K562 (cell line): ENCODE data around the gene PRSS12. TPM values are rescaled to one million over a fixed set of nuclear protein-coding genes. Genes with fewer than 3 reads are reported as not detected.

Experiments
- ATAC-seq: fragments of 200-7000 bp; cut with Tn5 transposase; 3 replicates; pipeline ENCODE4 v1.9.1; 2020; ENCODE audit warnings: moderate library complexity
- BruUV-seq: library from RNA; stranded (reverse); fragments of 400-500 nt; replicated peaks from 2 replicates; lab custom pipeline; 2021; lab: Mats Ljungman, UMichigan
- CTCF ChIA-PET: fragments of 300-600 bp; formaldehyde crosslinking; extraction: SDS; loops from one replicate; lab custom pipeline; 2021; ENCODE audit warnings: low intra/inter-chr PET ratio; lab: Yijun Ruan, JAX
- POLR2A ChIA-PET: fragments of 300-600, 350-650 bp; sonication (Branson Sonifier 250); formaldehyde crosslinking; extraction: SDS; loops from one replicate; lab custom pipeline; 2021; ENCODE audit warnings: antibody characterized with exemption, inconsistent platforms; lab: Yijun Ruan, JAX
- DNase-seq, 4 experiments: peaks; one replicate each; pipeline versions ENCODE4 v3.0.0 to v3.0.0-alpha.2; 2011 to 2018; ENCODE audit warnings: low spot score in 3 of 4, mixed read lengths in 3 of 4; ENCODE audit errors: extremely low read depth in 1 of 4
- FAIRE-seq: peaks from 2 replicates; lab custom pipeline; 2011; peaks lifted over from hg19 to GRCh38; lab: Jason Lieb, UNC
- H2AFZ ChIP-seq: 2 replicates; pipeline ENCODE4 v1.6.0; 2011; ENCODE audit warnings: low read depth, low read length, control low read depth, inconsistent platforms
- H3K27ac ChIP-seq: fragments of 200-600 bp; 3 replicates; pipeline ENCODE4 v1.8.0; 2011; ENCODE audit warnings: low read depth, mild to moderate bottlenecking, control low read depth, inconsistent platforms, low read length, moderate library complexity, mixed read lengths; ENCODE audit errors: extremely low read depth
- H3K27me3 ChIP-seq, 2 experiments: fragments of 300-600 bp in 1 of 2; 2 replicates in 1 of 2; 3 replicates in 1 of 2; pipeline versions ENCODE4 v1.6.0 to v1.8.0; 2011; ENCODE audit warnings: inconsistent platforms in 2 of 2, low read length in 2 of 2, mild to moderate bottlenecking in 1 of 2, mixed read lengths in 1 of 2, moderate library complexity in 1 of 2; ENCODE audit not compliant: control insufficient read depth in 2 of 2, insufficient read depth in 2 of 2
- H3K36me3 ChIP-seq: fragments of 300-600 bp; 3 replicates; pipeline ENCODE4 v1.8.0; 2011; ENCODE audit warnings: mild to moderate bottlenecking, low read length, inconsistent platforms; ENCODE audit not compliant: control insufficient read depth, insufficient read depth
- H3K4me1 ChIP-seq, 2 experiments: fragments of 200-600 bp in 1 of 2; replicated peaks in 1 of 2; 2 replicates in 1 of 2; 3 replicates in 1 of 2; pipeline versions ENCODE4 v1.5.1 to v1.8.0; 2011; ENCODE audit warnings: inconsistent platforms in 2 of 2, low read length in 2 of 2, mild to moderate bottlenecking in 1 of 2, mixed read lengths in 1 of 2, moderate library complexity in 1 of 2; ENCODE audit not compliant: control insufficient read depth in 2 of 2, insufficient read depth in 2 of 2
- H3K4me2 ChIP-seq: 2 replicates; pipeline ENCODE4 v1.6.1; 2011; ENCODE audit warnings: low read length, control low read depth, inconsistent platforms, mixed read lengths; ENCODE audit not compliant: insufficient read depth
- H3K4me3 ChIP-seq: fragments of 200-600 bp; sonication (generic), shearing (Covaris generic); 2 replicates; pipeline ENCODE4 v1.5.1; 2016; ENCODE audit warnings: control low read depth, inconsistent platforms
- H3K79me2 ChIP-seq: fragments of 200-600 bp; 3 replicates; pipeline ENCODE4 v1.8.0; 2011; ENCODE audit warnings: low read length, inconsistent platforms; ENCODE audit not compliant: control insufficient read depth, insufficient read depth
- H3K9ac ChIP-seq, 2 experiments: 2 replicates each; pipeline versions ENCODE4 v1.6.0 to v1.6.1; 2011; ENCODE audit warnings: low read depth in 2 of 2, low read length in 2 of 2, control low read depth in 1 of 2, inconsistent platforms in 1 of 2, mild to moderate bottlenecking in 1 of 2, mixed read lengths in 1 of 2; ENCODE audit not compliant: insufficient read depth in 1 of 2
- H3K9me1 ChIP-seq: one replicate; pipeline ENCODE4 v1.6.0; 2011; ENCODE audit warnings: inconsistent platforms, mild to moderate bottlenecking, low read length, moderate library complexity; ENCODE audit not compliant: control insufficient read depth, insufficient read depth
- H3K9me3 ChIP-seq: replicated peaks from 2 replicates; pipeline ENCODE4 v1.5.1; 2011; ENCODE audit warnings: low read depth, low read length, inconsistent platforms; ENCODE audit not compliant: control insufficient read depth, insufficient read depth
- H4K20me1 ChIP-seq: replicated peaks from 2 replicates; pipeline ENCODE4 v1.6.1; 2011; ENCODE audit warnings: low read length, inconsistent platforms, mixed read lengths; ENCODE audit not compliant: control insufficient read depth, insufficient read depth
- HNRNPK ChIP-seq: fragments of 200-400 bp; formaldehyde crosslinking; IDR thresholded peaks from one replicate; pipeline ENCODE4 v1.6.1; 2018; ENCODE audit warnings: mild to moderate bottlenecking, low read depth, low read length; ENCODE audit not compliant: poor library complexity, severe bottlenecking
- IRF9 ChIP-seq: fragments of 450-650 bp; IDR thresholded peaks from 2 replicates; pipeline ENCODE4 v1.6.1; 2016; ENCODE audit warnings: missing biosample characterization, missing genetic modification characterization
- KAT2B ChIP-seq: IDR thresholded peaks from one replicate; pipeline ENCODE4 v1.6.1; 2012; ENCODE audit warnings: low read depth, mild to moderate bottlenecking, control low read depth, inconsistent platforms, low read length, moderate library complexity
- KLF1 ChIP-seq: fragments of 450-650 bp; IDR thresholded peaks from 2 replicates; pipeline ENCODE4 v1.6.1; 2016; ENCODE audit warnings: missing genetic modification characterization, missing compliant biosample characterization
- MAX ChIP-seq: sonication (generic); formaldehyde crosslinking; IDR thresholded peaks from 2 replicates; pipeline ENCODE4 v1.9.0; 2022; ENCODE audit warnings: mild to moderate bottlenecking, missing genetic modification reagents
- ZBTB17 ChIP-seq: fragments of 450-650 bp; formaldehyde crosslinking; IDR thresholded peaks from 2 replicates; pipeline ENCODE4 v1.4.0; 2020; ENCODE audit warnings: mild to moderate bottlenecking
- ZNF778 ChIP-seq: fragments of 450-650 bp; formaldehyde crosslinking; IDR thresholded peaks from 2 replicates; pipeline ENCODE4 v1.4.0; 2020; ENCODE audit warnings: mild to moderate bottlenecking, moderate library complexity
- WGBS: fragments of 100-300 bp; shearing (Covaris generic); methylation state at CpG from one replicate; pipeline ENCODE4 v1.1.6; 2016; ENCODE audit warnings: low coverage, mixed read lengths; ENCODE audit not compliant: insufficient coverage; ENCODE audit errors: missing lambda C conversion rate; 5-methylcytosine and 5-hydroxymethylcytosine counted together
- in situ Hi-C: fragments of 300-500 bp; cut with MboI; formaldehyde crosslinking; loops from 4 replicates; pipeline ENCODE4 v1.15.0; 2018; ENCODE audit warnings: inconsistent platforms, mixed read lengths
- intact Hi-C: fragments of 100-400 bp; cut with micrococcal nuclease; formaldehyde crosslinking; loops from 2 replicates; pipeline ENCODE4 v1.14.2; 2022
- polyA plus RNA-seq, 8 experiments: library from polyadenylated mRNA; depleted of rRNA in 4 of 8; stranded (reverse) in 5 of 8; unstranded in 3 of 8; fragments of >200 nt; fragmentation: Nextera tagmentation in 2 of 8; fragmentation: Illumina TruSeq in 1 of 8; extraction: Ambion mirVana in 2 of 8; extraction: Trizol in 1 of 8; gene quantifications; 2 replicates each; pipeline versions ENCODE4 v1.2.1 to v1.2.3, GENCODE V29; 2011 to 2014; ENCODE audit warnings: inconsistent platforms in 1 of 8, missing spikeins in 1 of 8
- total RNA-seq, 7 experiments: library from RNA; depleted of rRNA in 6 of 7; stranded (reverse); fragments of >200 nt in 6 of 7; fragmentation: Illumina TruSeq in 2 of 7; extraction: Trizol in 2 of 7; gene quantifications; 2 replicates each; pipeline versions ENCODE4 v1.2.1 to v1.2.3, GENCODE V29; 2011 to 2021; ENCODE audit warnings: low replicate concordance in 1 of 7

The PRSS12 gene
- total and polyA plus RNA-seq, 9 of the 15 experiments (the other 6 are each of a cell fraction or from before 2014, with no cell fraction given): 0.06 to 0.11 (median 0.09) TPM; not detected in 6

DNA sequence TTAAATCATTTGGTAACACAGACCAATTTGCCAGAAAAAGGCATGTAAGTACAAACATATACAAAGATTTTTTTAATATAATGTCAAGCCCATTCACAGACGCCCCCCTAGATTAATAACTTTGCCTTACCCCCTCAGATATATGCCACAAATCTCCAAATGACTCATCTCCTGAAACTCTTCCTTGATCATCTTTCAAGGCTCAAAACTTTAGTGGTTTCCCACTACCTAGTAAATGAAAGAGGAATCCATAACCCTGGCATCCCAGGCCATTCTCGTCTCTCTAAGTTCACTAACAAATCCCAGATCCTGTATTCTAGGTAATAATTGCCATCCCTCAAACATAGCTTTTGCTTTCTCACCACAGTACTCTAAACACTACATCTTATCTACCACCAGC lies 61.9 kb downstream of the PRSS12 start:
- Histone ChIP-seq H3K27me3 (no peaks in the 10 kb centered on the region), H3K4me1 (no peaks in the 10 kb centered on the region), H3K79me2 (no peaks in the 10 kb centered on the region), H3K4me2 (no peak overlapping the region), H3K9me3 (no peaks in the 10 kb centered on the region), H3K9me1 (no peaks in the 10 kb centered on the region), H3K27ac (no peak overlapping the region), H4K20me1 (no peaks in the 10 kb centered on the region), H3K36me3 (no peaks in the 10 kb centered on the region), H3K4me3 (no peak overlapping the region), H2AFZ (no peak overlapping the region), H3K9ac (no peak overlapping the region)
- FAIRE-seq: no peak
- intact Hi-C loops (no loop called here), in situ Hi-C loops (loop anchor here (25.0 kb wide), 1 partner anchor 396 kb away; the partner anchor contains the start of gene METTL14)
- WGBS: 0% methylated on average over 2 of the region's 2 CpGs
- BruUV-seq: no TSS peak
- no peak for TF ChIP-seq KLF1 (tag)
- TF ChIP-seq MAX (CRISPR knock-in tag): no peak
- TF ChIP-seq IRF9 (tag): no peak
- no peak for TF ChIP-seq HNRNPK
- no peak for TF ChIP-seq KAT2B
- TF ChIP-seq ZNF778 (CRISPR knock-in tag): no peak
- no peak for TF ChIP-seq ZBTB17 (CRISPR knock-in tag)
- no peak for DNase-seq
- ChIA-PET CTCF (no interaction called here), POLR2A (no interaction called here)
- no peak for ATAC-seq
